H7 (cell line): ENCODE results near the gene MAST4. TPM values are rescaled to one million over a fixed set of nuclear protein-coding genes. Genes with fewer than 3 reads are reported as not detected.
"Not testable (repeated sequence)": the region's sequence is repeated elsewhere in the genome, so short reads cannot be mapped to it uniquely, and the experiment has no call there.

Experiments used
- DNase-seq: peaks from one replicate; pipeline ENCODE4 v3.0.0; 2012
- H3K27me3 ChIP-seq: 2 replicates; pipeline ENCODE4 v1.6.0; 2011; ENCODE audit warnings: mild to moderate bottlenecking, low read length; ENCODE audit not compliant: control insufficient read depth, insufficient read depth
- H3K36me3 ChIP-seq: replicated peaks from 2 replicates; pipeline ENCODE4 v1.5.1; 2011; ENCODE audit warnings: low read length; ENCODE audit not compliant: control insufficient read depth, insufficient read depth
- H3K4me3 ChIP-seq: 2 replicates; pipeline ENCODE4 v1.5.1; 2011; ENCODE audit warnings: low read depth, mild to moderate bottlenecking, control low read depth, low read length, moderate library complexity; ENCODE audit not compliant: insufficient read depth
- total RNA-seq: library from RNA; depleted of rRNA; stranded (reverse); fragments of >200 nt; shearing (Covaris generic); gene quantifications from 2 replicates; pipeline ENCODE4 v1.2.3, GENCODE V29; 2014

The MAST4 gene
- total RNA-seq, 1 experiment from 2014 or later: 1.6 TPM

DNA sequence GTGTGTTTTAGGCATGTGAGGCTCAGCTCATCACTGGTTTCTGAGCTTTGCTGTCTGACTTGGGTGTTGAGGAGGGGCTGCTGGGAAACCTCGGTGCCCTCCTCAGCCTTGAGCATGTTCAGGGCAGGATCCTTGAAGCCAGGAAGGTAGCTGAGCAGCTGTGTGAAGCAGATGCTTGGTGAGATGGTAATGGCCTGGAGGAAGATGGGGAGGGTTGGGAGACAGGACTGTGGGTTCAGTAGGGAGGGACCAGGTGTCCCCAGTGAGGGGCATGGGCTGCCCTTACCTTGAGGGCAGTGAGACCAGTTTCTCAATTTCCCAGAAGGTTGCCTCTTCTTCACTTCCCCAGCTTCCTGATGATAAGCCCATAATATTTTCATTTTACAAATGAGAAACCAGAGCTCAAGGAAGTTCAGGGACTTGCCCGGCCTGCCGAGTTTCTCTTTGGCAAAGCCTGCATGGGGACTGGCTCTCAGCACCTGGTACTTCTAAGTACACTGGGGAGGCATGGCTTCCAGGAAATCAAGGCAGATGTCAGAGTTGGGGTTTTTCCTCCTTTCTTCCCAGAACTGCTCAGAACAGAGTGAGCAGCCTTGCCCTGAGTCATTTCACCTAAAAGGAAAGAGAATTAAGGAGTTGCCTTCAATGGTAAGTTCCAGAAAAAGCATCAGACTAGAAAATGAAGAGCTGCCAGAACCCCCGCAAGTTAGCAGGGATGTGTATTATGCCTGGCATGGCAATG, 225.7 kb downstream of the MAST4 start:
- peaks cover 1% of the 10 kb centered on the region; the same call in 1 of the 2 replicates for H3K27me3 ChIP-seq
- H3K4me3 ChIP-seq: no peak overlapping the region
- H3K36me3 ChIP-seq: no peaks in the 10 kb centered on the region
- DNase-seq: no peak

DNA sequence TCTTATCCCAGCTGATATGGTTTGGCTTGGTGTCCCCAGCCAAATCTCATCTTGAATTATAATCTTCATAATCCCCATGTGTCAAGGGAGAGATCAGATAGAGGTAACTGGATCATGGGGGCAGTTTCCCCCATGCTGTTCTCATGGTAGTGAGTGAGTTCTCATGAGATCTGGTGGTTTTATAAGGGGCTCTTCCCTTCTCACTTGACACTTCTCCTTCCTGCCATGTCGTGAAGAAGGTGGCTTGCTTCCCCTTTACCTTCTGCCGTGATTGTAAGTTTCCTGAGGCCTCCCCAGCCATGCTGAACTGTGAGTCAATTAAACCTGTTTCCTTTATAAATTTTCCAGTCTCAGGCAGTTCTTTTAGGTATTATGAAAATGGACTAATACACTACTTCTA, 226.7 kb downstream of the MAST4 start:
- not testable (repeated sequence) for H3K27me3 ChIP-seq, H3K36me3 ChIP-seq, H3K4me3 ChIP-seq, DNase-seq

- no peak overlapping the region for H3K4me3 ChIP-seq
- H3K36me3 ChIP-seq: no peaks in the 10 kb centered on the region
- peaks cover 1% of the 10 kb centered on the region; the same call in 1 of the 2 replicates for H3K27me3 ChIP-seq
- DNase-seq: no peak
Observed at GRCh38 chr5:66824476-66824875, 228.3 kb downstream of the MAST4 start.

DNA sequence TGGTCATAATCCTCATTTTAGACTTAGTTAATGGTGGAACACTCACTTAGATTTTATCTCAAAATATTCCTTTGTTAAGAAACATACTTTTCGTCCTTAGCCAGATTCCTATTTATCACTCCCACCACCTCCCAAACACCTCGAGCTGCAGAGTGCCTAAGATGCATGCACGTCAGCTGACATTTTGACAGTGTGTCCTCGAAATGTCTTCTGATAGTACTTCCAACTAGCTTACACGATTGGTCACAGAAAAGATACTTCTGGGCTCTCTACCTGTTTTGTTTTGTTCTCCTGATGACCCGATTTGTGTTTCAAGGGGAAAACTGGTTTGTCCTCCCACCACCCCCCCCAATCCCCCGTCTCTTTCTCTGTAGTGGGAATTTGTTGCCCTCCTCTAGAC, 230.1 kb downstream of the MAST4 start:
- H3K36me3 ChIP-seq: no peaks in the 10 kb centered on the region
- no peak for DNase-seq
- H3K4me3 ChIP-seq: no peak overlapping the region
- peaks cover 1% of the 10 kb centered on the region; the same call in 1 of the 2 replicates for H3K27me3 ChIP-seq

GRCh38 chr5:66826696-66827095, 230.5 kb downstream of the MAST4 start:
- no peak overlapping the region for H3K4me3 ChIP-seq
- H3K36me3 ChIP-seq: no peaks in the 10 kb centered on the region
- H3K27me3 ChIP-seq: peaks cover under 1% of the 10 kb centered on the region; the same call in 1 of the 2 replicates
- no peak for DNase-seq

DNA sequence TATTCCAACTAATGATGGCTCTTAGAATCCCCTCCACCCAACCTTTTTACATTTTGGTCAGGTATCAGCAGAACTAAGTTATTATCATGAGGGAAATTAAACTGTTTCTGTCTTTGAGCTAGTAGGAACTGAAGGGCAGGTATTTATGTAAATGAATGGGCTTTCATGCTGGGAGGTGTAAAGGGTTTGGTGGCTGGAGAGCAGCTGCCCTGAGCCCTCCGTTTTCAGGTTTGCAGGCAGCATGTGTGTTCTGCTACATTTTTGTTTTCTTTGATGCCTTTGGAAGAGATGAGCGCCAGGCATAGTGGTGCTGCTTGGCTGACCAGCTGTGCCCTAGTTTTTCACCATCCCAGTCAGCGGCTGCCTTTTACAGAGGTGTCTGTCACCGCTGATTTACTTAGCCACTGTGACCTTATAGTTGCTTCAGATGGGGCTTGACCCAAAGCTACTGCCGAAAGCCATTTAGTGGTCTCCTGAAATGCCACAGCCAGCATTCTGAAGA, 231.9 kb downstream of the MAST4 start:
- H3K36me3 ChIP-seq: no peaks in the 10 kb centered on the region
- no peak for DNase-seq
- H3K27me3 ChIP-seq: no peaks in the 10 kb centered on the region
- peak overlapping the region; percentile 32 for H3K4me3 ChIP-seq

DNA sequence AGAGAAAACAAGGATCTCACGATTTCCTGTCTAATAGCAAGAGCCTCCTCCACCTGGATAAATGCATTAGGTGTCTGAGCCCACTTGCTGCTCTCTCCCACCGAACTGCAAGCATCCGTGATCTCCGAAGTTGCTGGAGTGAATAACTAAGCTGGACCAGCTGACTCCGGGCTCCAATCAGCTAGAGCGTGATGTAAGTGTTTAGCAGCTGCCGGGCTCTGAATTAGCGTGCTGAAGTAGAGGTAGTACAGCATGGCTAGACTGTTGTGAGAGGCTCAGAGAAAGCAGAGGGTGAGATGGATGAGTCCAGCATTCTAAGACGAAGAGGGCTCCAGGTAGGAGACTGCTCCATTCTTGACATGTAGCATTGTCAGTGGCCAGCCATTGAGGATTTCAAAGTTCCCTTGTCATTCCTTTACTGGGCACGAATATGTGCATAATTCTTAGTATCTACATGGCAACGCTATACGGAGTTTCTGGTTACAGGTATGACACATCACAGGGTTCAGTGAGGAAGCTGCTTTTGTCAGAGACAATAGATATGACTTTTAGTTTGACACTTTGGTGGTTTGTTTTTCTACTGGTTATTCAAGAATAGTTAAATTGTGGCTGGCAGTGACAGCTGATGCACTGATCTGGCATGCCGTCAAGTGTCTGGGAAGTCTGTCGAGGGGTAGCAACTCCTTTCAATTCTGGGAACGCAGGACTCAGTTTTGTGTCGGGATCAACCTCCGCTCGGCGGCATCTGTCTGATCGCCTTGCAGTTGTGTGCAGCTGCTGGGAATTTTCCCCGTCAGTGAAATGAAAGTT, 232.6 kb downstream of the MAST4 start:
- Histone ChIP-seq H3K4me3 (peak overlapping the region; percentile 32), H3K27me3 (no peaks in the 10 kb centered on the region), H3K36me3 (no peaks in the 10 kb centered on the region)
- DNase-seq: no peak

DNA sequence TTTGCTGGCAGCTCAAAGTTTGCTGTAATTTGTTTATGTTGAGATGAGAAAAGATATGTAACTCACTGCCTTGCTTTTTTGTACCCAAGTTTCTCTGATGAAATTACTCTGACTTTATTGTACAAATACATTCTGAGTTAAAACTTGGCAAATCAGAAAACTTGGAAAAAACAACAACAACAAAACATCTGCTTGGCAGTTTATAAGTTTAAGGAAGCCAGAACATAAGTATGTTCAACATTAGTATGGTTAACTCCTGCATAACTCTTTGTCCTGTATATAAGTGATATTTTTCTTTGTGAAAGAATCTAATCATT, 233.1 kb downstream of the MAST4 start:
- Histone ChIP-seq H3K27me3 (no peaks in the 10 kb centered on the region), H3K4me3 (no peak overlapping the region)
- no peak for DNase-seq

GRCh38 chr5:66829826-66830225, 233.6 kb downstream of the MAST4 start:
- H3K36me3 ChIP-seq: no peaks in the 10 kb centered on the region
- no peak for DNase-seq
- no peaks in the 10 kb centered on the region for H3K27me3 ChIP-seq
- H3K4me3 ChIP-seq: no peak overlapping the region

More for the DNA sequence above, 233.1 kb downstream of the MAST4 start:
- H3K36me3 ChIP-seq: no peaks in the 10 kb centered on the region

- no peaks in the 10 kb centered on the region for H3K36me3 ChIP-seq
- no peak for DNase-seq
- H3K27me3 ChIP-seq: no peaks in the 10 kb centered on the region
- H3K4me3 ChIP-seq: no peak overlapping the region
Observed at GRCh38 chr5:66830636-66831035, 234.4 kb downstream of the MAST4 start.

- DNase-seq: no peak
- Histone ChIP-seq H3K36me3 (no peaks in the 10 kb centered on the region), H3K27me3 (no peaks in the 10 kb centered on the region), H3K4me3 (no peak overlapping the region)
Observed at GRCh38 chr5:66839636-66840185, 243.5 kb downstream of the MAST4 start.

- H3K36me3 ChIP-seq: no peaks in the 10 kb centered on the region
Observed at GRCh38 chr5:66840511-66841013, 244.4 kb downstream of the MAST4 start.

DNA sequence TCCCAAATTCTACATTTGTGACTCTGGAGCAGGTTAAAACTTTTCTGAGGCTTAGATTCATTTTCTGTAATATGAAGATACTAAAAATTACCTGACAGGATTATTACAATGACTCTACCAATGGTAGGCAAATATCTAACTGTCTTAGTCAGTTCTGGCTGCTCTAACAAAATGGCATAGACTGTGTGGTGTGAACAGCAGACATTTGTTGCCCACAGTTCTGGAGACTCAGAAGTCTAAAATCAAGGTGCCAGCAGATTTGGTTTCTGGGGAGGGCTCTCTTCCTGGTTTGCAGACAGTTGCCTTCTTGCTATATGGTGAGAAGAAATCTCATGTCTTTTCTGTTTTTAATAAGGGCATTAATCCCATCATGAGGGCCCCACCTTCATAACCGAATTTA, 245.1 kb downstream of the MAST4 start:
- DNase-seq: no peak
- H3K36me3 ChIP-seq: no peaks in the 10 kb centered on the region
- H3K4me3 ChIP-seq: no peak overlapping the region
- no peaks in the 10 kb centered on the region for H3K27me3 ChIP-seq

More at GRCh38 chr5:66840511-66841013, 244.4 kb downstream of the MAST4 start:
- no peak overlapping the region for H3K4me3 ChIP-seq
- no peaks in the 10 kb centered on the region for H3K27me3 ChIP-seq
- no peak for DNase-seq

GRCh38 chr5:66842540-66842939, 246.3 kb downstream of the MAST4 start:
- no peak overlapping the region for H3K4me3 ChIP-seq
- H3K36me3 ChIP-seq: no peaks in the 10 kb centered on the region
- DNase-seq: no peak
- no peaks in the 10 kb centered on the region for H3K27me3 ChIP-seq
